PC-9 (cell line): ENCODE measurements around the gene MST1R.

ENCODE experiments used
- CTCF ChIP-seq: fragments of 200-600 bp; sonication (generic); conservative IDR thresholded peaks from 2 replicates; pipeline ENCODE4 v1.6.1; 2017; ENCODE audit warnings: mixed run types, antibody characterized with exemption, mild to moderate bottlenecking, moderate library complexity
- EZH2 ChIP-seq: fragments of 200-600 bp; sonication (generic); IDR thresholded peaks from 2 replicates; pipeline ENCODE4 v1.8.0; 2017; ENCODE audit warnings: antibody characterized with exemption, low read depth

GRCh38 chr3:49882166-49882565 lies 21.5 kb downstream of the MST1R start:
- TF ChIP-seq CTCF (no peak), EZH2 (no peak)
